ENCODE results near the gene EML4.

- TF ChIP-seq POLR2AphosphoS5 (IDR thresholded peaks at IDR 0.05; ENCODE audit: borderline replicate concordance, low read depth, low read length), result no peak
- TF ChIP-seq EZH2 (IDR thresholded peaks at IDR 0.05), result no peak
- no peak for TF ChIP-seq FOXP2 (optimal IDR thresholded peaks at IDR 0.05; ENCODE audit: control extremely low read depth, extremely low read length, insufficient read depth)
These were observed 17.2 kb downstream of the EML4 start for GRCh38 chr2:42186366-42186765.

Measured in SK-N-MC (cell line).